K562 (cell line): ENCODE measurements around the gene TMC1. TPM values are rescaled to one million over a fixed set of nuclear protein-coding genes. Genes with fewer than 3 reads are reported as not detected.

Source experiments
- ATAC-seq: fragments of 200-7000 bp; cut with Tn5 transposase; 3 replicates; pipeline ENCODE4 v1.9.1; 2020; ENCODE audit warnings: moderate library complexity
- BruUV-seq: library from RNA; stranded (reverse); fragments of 400-500 nt; replicated peaks from 2 replicates; lab custom pipeline; 2021; lab: Mats Ljungman, UMichigan
- CTCF ChIA-PET: fragments of 300-600 bp; formaldehyde crosslinking; extraction: SDS; loops from one replicate; lab custom pipeline; 2021; ENCODE audit warnings: low intra/inter-chr PET ratio; lab: Yijun Ruan, JAX
- POLR2A ChIA-PET: fragments of 300-600, 350-650 bp; sonication (Branson Sonifier 250); formaldehyde crosslinking; extraction: SDS; loops from one replicate; lab custom pipeline; 2021; ENCODE audit warnings: antibody characterized with exemption, inconsistent platforms; lab: Yijun Ruan, JAX
- DNase-seq, 4 experiments: peaks; one replicate each; pipeline versions ENCODE4 v3.0.0 to v3.0.0-alpha.2; 2011 to 2018; ENCODE audit warnings: low spot score in 3 of 4, mixed read lengths in 3 of 4; ENCODE audit errors: extremely low read depth in 1 of 4
- FAIRE-seq: peaks from 2 replicates; lab custom pipeline; 2011; peaks lifted over from hg19 to GRCh38; lab: Jason Lieb, UNC
- H2AFZ ChIP-seq: 2 replicates; pipeline ENCODE4 v1.6.0; 2011; ENCODE audit warnings: low read depth, low read length, control low read depth, inconsistent platforms
- H3K27ac ChIP-seq: fragments of 200-600 bp; 3 replicates; pipeline ENCODE4 v1.8.0; 2011; ENCODE audit warnings: low read depth, mild to moderate bottlenecking, control low read depth, inconsistent platforms, low read length, moderate library complexity, mixed read lengths; ENCODE audit errors: extremely low read depth
- H3K27me3 ChIP-seq, 2 experiments: fragments of 300-600 bp in 1 of 2; 2 replicates in 1 of 2; 3 replicates in 1 of 2; pipeline versions ENCODE4 v1.6.0 to v1.8.0; 2011; ENCODE audit warnings: inconsistent platforms in 2 of 2, low read length in 2 of 2, mild to moderate bottlenecking in 1 of 2, mixed read lengths in 1 of 2, moderate library complexity in 1 of 2; ENCODE audit not compliant: control insufficient read depth in 2 of 2, insufficient read depth in 2 of 2
- H3K36me3 ChIP-seq: fragments of 300-600 bp; 3 replicates; pipeline ENCODE4 v1.8.0; 2011; ENCODE audit warnings: mild to moderate bottlenecking, low read length, inconsistent platforms; ENCODE audit not compliant: control insufficient read depth, insufficient read depth
- H3K4me1 ChIP-seq, 2 experiments: fragments of 200-600 bp in 1 of 2; replicated peaks in 1 of 2; 2 replicates in 1 of 2; 3 replicates in 1 of 2; pipeline versions ENCODE4 v1.5.1 to v1.8.0; 2011; ENCODE audit warnings: inconsistent platforms in 2 of 2, low read length in 2 of 2, mild to moderate bottlenecking in 1 of 2, mixed read lengths in 1 of 2, moderate library complexity in 1 of 2; ENCODE audit not compliant: control insufficient read depth in 2 of 2, insufficient read depth in 2 of 2
- H3K4me2 ChIP-seq: 2 replicates; pipeline ENCODE4 v1.6.1; 2011; ENCODE audit warnings: low read length, control low read depth, inconsistent platforms, mixed read lengths; ENCODE audit not compliant: insufficient read depth
- H3K4me3 ChIP-seq: fragments of 200-600 bp; sonication (generic), shearing (Covaris generic); 2 replicates; pipeline ENCODE4 v1.5.1; 2016; ENCODE audit warnings: control low read depth, inconsistent platforms
- H3K79me2 ChIP-seq: fragments of 200-600 bp; 3 replicates; pipeline ENCODE4 v1.8.0; 2011; ENCODE audit warnings: low read length, inconsistent platforms; ENCODE audit not compliant: control insufficient read depth, insufficient read depth
- H3K9ac ChIP-seq, 2 experiments: 2 replicates each; pipeline versions ENCODE4 v1.6.0 to v1.6.1; 2011; ENCODE audit warnings: low read depth in 2 of 2, low read length in 2 of 2, control low read depth in 1 of 2, inconsistent platforms in 1 of 2, mild to moderate bottlenecking in 1 of 2, mixed read lengths in 1 of 2; ENCODE audit not compliant: insufficient read depth in 1 of 2
- H3K9me1 ChIP-seq: one replicate; pipeline ENCODE4 v1.6.0; 2011; ENCODE audit warnings: inconsistent platforms, mild to moderate bottlenecking, low read length, moderate library complexity; ENCODE audit not compliant: control insufficient read depth, insufficient read depth
- H3K9me3 ChIP-seq: replicated peaks from 2 replicates; pipeline ENCODE4 v1.5.1; 2011; ENCODE audit warnings: low read depth, low read length, inconsistent platforms; ENCODE audit not compliant: control insufficient read depth, insufficient read depth
- H4K20me1 ChIP-seq: replicated peaks from 2 replicates; pipeline ENCODE4 v1.6.1; 2011; ENCODE audit warnings: low read length, inconsistent platforms, mixed read lengths; ENCODE audit not compliant: control insufficient read depth, insufficient read depth
- ADNP ChIP-seq: fragments of 200-800 bp; sonication (Bioruptor generic); IDR thresholded peaks from 2 replicates; pipeline ENCODE4 v1.6.1; 2016; ENCODE audit warnings: missing genetic modification characterization, missing compliant biosample characterization
- BDP1 ChIP-seq: IDR thresholded peaks from 3 replicates; pipeline ENCODE4 v1.6.1; 2011; ENCODE audit not compliant: insufficient read length, insufficient read depth
- CBFA2T2 ChIP-seq: fragments of 450-650 bp; conservative IDR thresholded peaks from 2 replicates; pipeline ENCODE4 v1.6.1; 2017; ENCODE audit warnings: mild to moderate bottlenecking
- CXXC5 ChIP-seq: fragments of 250-450 bp; sonication (Bioruptor Pico); IDR thresholded peaks from 2 replicates; pipeline ENCODE4 v1.8.0; 2022; ENCODE audit warnings: inconsistent platforms, mild to moderate bottlenecking, moderate library complexity
- IFI16 ChIP-seq: fragments of 250-450 bp; sonication (Bioruptor Pico); IDR thresholded peaks from 2 replicates; pipeline ENCODE4 v2.1.2; 2022; ENCODE audit warnings: mild to moderate bottlenecking, inconsistent platforms
- MAFG ChIP-seq: fragments of 450-650 bp; conservative IDR thresholded peaks from 2 replicates; pipeline ENCODE4 v1.6.1; 2016; ENCODE audit warnings: missing genetic modification characterization, missing compliant biosample characterization
- MLX ChIP-seq, 2 experiments: fragments of 450-650 bp in 1 of 2; sonication (generic) in 1 of 2; formaldehyde crosslinking; conservative IDR thresholded peaks; 2 replicates each; pipeline versions ENCODE4 v1.4.0 to v1.8.1; 2020 to 2022; ENCODE audit warnings: mild to moderate bottlenecking in 1 of 2, missing genetic modification reagents in 1 of 2
- POLR2G ChIP-seq: fragments of 200-400 bp; formaldehyde crosslinking; IDR thresholded peaks from 2 replicates; pipeline ENCODE4 v1.6.1; 2017; ENCODE audit warnings: low read depth, mild to moderate bottlenecking, antibody characterized with exemption, low read length, moderate library complexity
- SAP30 ChIP-seq: fragments of 200-600 bp; sonication (generic); IDR thresholded peaks from 2 replicates; pipeline ENCODE4 v1.6.1; 2012; ENCODE audit warnings: borderline replicate concordance, low read depth, mild to moderate bottlenecking, moderate library complexity, low read length, control low read depth, inconsistent platforms; ENCODE audit not compliant: insufficient read depth, poor library complexity, severe bottlenecking
- SMARCA5 ChIP-seq: fragments of 450-650 bp; IDR thresholded peaks from 2 replicates; pipeline ENCODE4 v1.6.1; 2016
- ZZZ3 ChIP-seq: fragments of 450-650 bp; IDR thresholded peaks from 2 replicates; pipeline ENCODE4 v1.6.1; 2016; ENCODE audit warnings: antibody characterized with exemption, mild to moderate bottlenecking, moderate library complexity
- WGBS: fragments of 100-300 bp; shearing (Covaris generic); methylation state at CpG from one replicate; pipeline ENCODE4 v1.1.6; 2016; ENCODE audit warnings: low coverage, mixed read lengths; ENCODE audit not compliant: insufficient coverage; ENCODE audit errors: missing lambda C conversion rate; 5-methylcytosine and 5-hydroxymethylcytosine counted together
- in situ Hi-C: fragments of 300-500 bp; cut with MboI; formaldehyde crosslinking; loops from 4 replicates; pipeline ENCODE4 v1.15.0; 2018; ENCODE audit warnings: inconsistent platforms, mixed read lengths
- intact Hi-C: fragments of 100-400 bp; cut with micrococcal nuclease; formaldehyde crosslinking; loops from 2 replicates; pipeline ENCODE4 v1.14.2; 2022
- polyA plus RNA-seq, 8 experiments: library from polyadenylated mRNA; depleted of rRNA in 4 of 8; stranded (reverse) in 5 of 8; unstranded in 3 of 8; fragments of >200 nt; fragmentation: Nextera tagmentation in 2 of 8; fragmentation: Illumina TruSeq in 1 of 8; extraction: Ambion mirVana in 2 of 8; extraction: Trizol in 1 of 8; gene quantifications; 2 replicates each; pipeline versions ENCODE4 v1.2.1 to v1.2.3, GENCODE V29; 2011 to 2014; ENCODE audit warnings: inconsistent platforms in 1 of 8, missing spikeins in 1 of 8
- total RNA-seq, 7 experiments: library from RNA; depleted of rRNA in 6 of 7; stranded (reverse); fragments of >200 nt in 6 of 7; fragmentation: Illumina TruSeq in 2 of 7; extraction: Trizol in 2 of 7; gene quantifications; 2 replicates each; pipeline versions ENCODE4 v1.2.1 to v1.2.3, GENCODE V29; 2011 to 2021; ENCODE audit warnings: low replicate concordance in 1 of 7
- TF ChIP-seq, protein P1 (sequence below): fragments of 250-450 bp; sonication (Bioruptor Pico); IDR thresholded peaks from 2 replicates; pipeline ENCODE4 v1.4.0; 2020; ENCODE audit warnings: mild to moderate bottlenecking, moderate library complexity
- TF ChIP-seq, protein P2 (sequence below): IDR thresholded peaks from 2 replicates; pipeline ENCODE4 v1.6.1; 2012; ENCODE audit warnings: low read depth, low read length, improper control_type of control experiment, borderline replicate concordance

The TMC1 gene
- total and polyA plus RNA-seq, 9 of the 15 experiments (the other 6 are each of a cell fraction or from before 2014, with no cell fraction given), result 0.10 to 0.15 TPM; not detected in 7

DNA sequence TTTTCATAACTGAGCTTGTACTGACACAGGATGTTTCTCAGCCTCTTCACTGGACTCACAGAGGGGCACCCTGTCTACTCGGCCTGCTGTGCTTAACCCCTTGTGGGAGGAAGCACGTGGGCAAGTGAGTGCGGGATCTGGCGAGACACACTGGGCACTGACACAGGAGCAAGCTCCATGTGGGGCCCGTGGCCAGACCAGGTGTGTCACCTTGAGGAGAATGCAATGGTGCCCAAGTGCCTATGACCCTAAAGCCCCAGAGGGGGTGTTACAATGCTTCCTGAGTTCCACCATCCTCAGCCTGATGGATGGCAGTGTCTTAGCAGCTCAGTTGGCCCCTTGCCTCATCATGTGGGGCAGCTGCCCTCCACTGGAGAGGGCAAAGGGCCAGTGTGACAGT lies 302.6 kb downstream of the TMC1 start (continued):
- TF ChIP-seq, protein P1, sequence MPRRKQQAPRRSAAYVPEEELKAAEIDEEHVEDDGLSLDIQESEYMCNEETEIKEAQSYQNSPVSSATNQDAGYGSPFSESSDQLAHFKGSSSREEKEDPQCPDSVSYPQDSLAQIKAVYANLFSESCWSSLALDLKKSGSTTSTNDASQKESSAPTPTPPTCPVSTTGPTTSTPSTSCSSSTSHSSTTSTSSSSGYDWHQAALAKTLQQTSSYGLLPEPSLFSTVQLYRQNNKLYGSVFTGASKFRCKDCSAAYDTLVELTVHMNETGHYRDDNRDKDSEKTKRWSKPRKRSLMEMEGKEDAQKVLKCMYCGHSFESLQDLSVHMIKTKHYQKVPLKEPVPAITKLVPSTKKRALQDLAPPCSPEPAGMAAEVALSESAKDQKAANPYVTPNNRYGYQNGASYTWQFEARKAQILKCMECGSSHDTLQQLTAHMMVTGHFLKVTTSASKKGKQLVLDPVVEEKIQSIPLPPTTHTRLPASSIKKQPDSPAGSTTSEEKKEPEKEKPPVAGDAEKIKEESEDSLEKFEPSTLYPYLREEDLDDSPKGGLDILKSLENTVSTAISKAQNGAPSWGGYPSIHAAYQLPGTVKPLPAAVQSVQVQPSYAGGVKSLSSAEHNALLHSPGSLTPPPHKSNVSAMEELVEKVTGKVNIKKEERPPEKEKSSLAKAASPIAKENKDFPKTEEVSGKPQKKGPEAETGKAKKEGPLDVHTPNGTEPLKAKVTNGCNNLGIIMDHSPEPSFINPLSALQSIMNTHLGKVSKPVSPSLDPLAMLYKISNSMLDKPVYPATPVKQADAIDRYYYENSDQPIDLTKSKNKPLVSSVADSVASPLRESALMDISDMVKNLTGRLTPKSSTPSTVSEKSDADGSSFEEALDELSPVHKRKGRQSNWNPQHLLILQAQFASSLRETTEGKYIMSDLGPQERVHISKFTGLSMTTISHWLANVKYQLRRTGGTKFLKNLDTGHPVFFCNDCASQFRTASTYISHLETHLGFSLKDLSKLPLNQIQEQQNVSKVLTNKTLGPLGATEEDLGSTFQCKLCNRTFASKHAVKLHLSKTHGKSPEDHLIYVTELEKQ (CRISPR knock-in tag), result no peak
- TF ChIP-seq BDP1 (no peak), MAFG (tag) (no peak)

GRCh38 chr9:72826996-72827949 lies 305.9 kb downstream of the TMC1 start:
- H3K36me3 ChIP-seq, result no peaks in the 10 kb centered on the region
- WGBS, result 2% methylated on average over 7 of the region's 7 CpGs
- H3K4me3 ChIP-seq, result no peak overlapping the region
- H3K4me1 ChIP-seq, result no peaks in the 10 kb centered on the region
- no peaks in the 10 kb centered on the region for H3K79me2 ChIP-seq
- H2AFZ ChIP-seq, result no peak overlapping the region
- CTCF ChIA-PET, result no interaction called here
- FAIRE-seq, result no peak
- intact Hi-C loops, result loop anchor here (10.0 kb wide), 1 partner anchor 232 kb away; no protein-coding TSS in a partner anchor
- H3K27ac ChIP-seq, result no peak overlapping the region
- H3K9me1 ChIP-seq, result no peaks in the 10 kb centered on the region
- in situ Hi-C loops, result loop anchor here (10.0 kb wide), 2 partner anchors 552 to 792 kb away; no protein-coding TSS in a partner anchor
- H3K9me3 ChIP-seq, result no peaks in the 10 kb centered on the region
- no peaks in the 10 kb centered on the region for H4K20me1 ChIP-seq
- H3K27me3 ChIP-seq, result no peaks in the 10 kb centered on the region; a peak in 2 of 5 replicates
- DNase-seq, result no peak
- no TSS peak for BruUV-seq
- POLR2A ChIA-PET, result interaction anchor here (1.2 kb wide), 1 partner anchor 10 kb away, joined by 3 read pairs; no protein-coding TSS in a partner anchor
- ATAC-seq, result no peak
- H3K4me2 ChIP-seq, result no peak overlapping the region
- no peak overlapping the region for H3K9ac ChIP-seq
- no peak for TF ChIP-seq IFI16 (CRISPR knock-in tag)
- TF ChIP-seq MLX (CRISPR knock-in tag; conservative IDR thresholded peaks at IDR 0.05), result no peak
- TF ChIP-seq SMARCA5, result no peak
- TF ChIP-seq, protein P2, sequence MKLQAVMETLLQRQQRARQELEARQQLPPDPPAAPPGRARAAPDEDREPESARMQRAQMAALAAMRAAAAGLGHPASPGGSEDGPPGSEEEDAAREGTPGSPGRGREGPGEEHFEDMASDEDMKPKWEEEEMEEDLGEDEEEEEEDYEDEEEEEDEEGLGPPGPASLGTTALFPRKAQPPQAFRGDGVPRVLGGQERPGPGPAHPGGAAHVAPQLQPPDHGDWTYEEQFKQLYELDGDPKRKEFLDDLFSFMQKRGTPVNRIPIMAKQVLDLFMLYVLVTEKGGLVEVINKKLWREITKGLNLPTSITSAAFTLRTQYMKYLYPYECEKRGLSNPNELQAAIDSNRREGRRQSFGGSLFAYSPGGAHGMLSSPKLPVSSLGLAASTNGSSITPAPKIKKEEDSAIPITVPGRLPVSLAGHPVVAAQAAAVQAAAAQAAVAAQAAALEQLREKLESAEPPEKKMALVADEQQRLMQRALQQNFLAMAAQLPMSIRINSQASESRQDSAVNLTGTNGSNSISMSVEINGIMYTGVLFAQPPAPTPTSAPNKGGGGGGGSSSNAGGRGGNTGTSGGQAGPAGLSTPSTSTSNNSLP, result no peak
- TF ChIP-seq ADNP, result no peak
- no peak for TF ChIP-seq SAP30
- TF ChIP-seq CBFA2T2, result no peak
- no peak for TF ChIP-seq POLR2G
- TF ChIP-seq CXXC5 (CRISPR knock-in tag), result no peak
- no peak for TF ChIP-seq ZZZ3
